ENCODE measurements around the gene TIGD2. TPM values are rescaled to one million over a fixed set of nuclear protein-coding genes. Genes with fewer than 3 reads are reported as not detected.

The TIGD2 gene
- total RNA-seq, 1 donor from 2014 or later = 8.8 TPM

GRCh38 chr4:89099471-89099870 lies 11.9 kb upstream of the TIGD2 start:
- no peak overlapping the region for H3K4me3 Mint-ChIP-seq (ENCODE audit: unreplicated experiment)
- H3K36me3 Mint-ChIP-seq (ENCODE audit: low read depth, unreplicated experiment) = no peaks in the 10 kb centered on the region
- no peaks in the 10 kb centered on the region for H3K9me3 Mint-ChIP-seq (ENCODE audit: unreplicated experiment)
- no peak for DNase-seq (ENCODE audit: low spot score)
- H3K27me3 Mint-ChIP-seq (ENCODE audit: unreplicated experiment) = no peaks in the 10 kb centered on the region
- no peak overlapping the region for H3K27ac Mint-ChIP-seq (ENCODE audit: unreplicated experiment)
- peaks cover under 1% of the 10 kb centered on the region for H3K4me1 Mint-ChIP-seq (ENCODE audit: unreplicated experiment)
- TF ChIP-seq CTCF (IDR thresholded peaks at IDR 0.05; ENCODE audit: unreplicated experiment) = no peak

GRCh38 chr4:89100853-89101252 lies 10.5 kb upstream of the TIGD2 start:
- H3K4me3 Mint-ChIP-seq (ENCODE audit: unreplicated experiment) = no peak overlapping the region
- H3K27ac Mint-ChIP-seq (ENCODE audit: unreplicated experiment) = no peak overlapping the region
- H3K36me3 Mint-ChIP-seq (ENCODE audit: low read depth, unreplicated experiment) = no peaks in the 10 kb centered on the region
- no peaks in the 10 kb centered on the region for H3K27me3 Mint-ChIP-seq (ENCODE audit: unreplicated experiment)
- no peak for DNase-seq (ENCODE audit: low spot score)
- no peak for TF ChIP-seq CTCF (IDR thresholded peaks at IDR 0.05; ENCODE audit: unreplicated experiment)
- H3K4me1 Mint-ChIP-seq (ENCODE audit: unreplicated experiment) = peaks cover 2% of the 10 kb centered on the region
- no peaks in the 10 kb centered on the region for H3K9me3 Mint-ChIP-seq (ENCODE audit: unreplicated experiment)

GRCh38 chr4:89101256-89102161 lies 9.8 kb upstream of the TIGD2 start:
- DNase-seq (ENCODE audit: low spot score) = no peak
- Mint-ChIP-seq H3K27ac (ENCODE audit: unreplicated experiment) (no peak overlapping the region), H3K27me3 (ENCODE audit: unreplicated experiment) (no peaks in the 10 kb centered on the region), H3K36me3 (ENCODE audit: low read depth, unreplicated experiment) (no peaks in the 10 kb centered on the region), H3K9me3 (ENCODE audit: unreplicated experiment) (no peaks in the 10 kb centered on the region), H3K4me1 (ENCODE audit: unreplicated experiment) (peaks cover 2% of the 10 kb centered on the region), H3K4me3 (ENCODE audit: unreplicated experiment) (no peak overlapping the region)
- TF ChIP-seq CTCF (IDR thresholded peaks at IDR 0.05; ENCODE audit: unreplicated experiment) = no peak

GRCh38 chr4:89105726-89106125 lies 5.6 kb upstream of the TIGD2 start:
- no peaks in the 10 kb centered on the region for H3K9me3 Mint-ChIP-seq (ENCODE audit: unreplicated experiment)
- TF ChIP-seq CTCF (IDR thresholded peaks at IDR 0.05; ENCODE audit: unreplicated experiment) = no peak
- DNase-seq (ENCODE audit: low spot score) = no peak
- H3K36me3 Mint-ChIP-seq (ENCODE audit: low read depth, unreplicated experiment) = peaks cover 10% of the 10 kb centered on the region
- peaks cover 12% of the 10 kb centered on the region for H3K4me1 Mint-ChIP-seq (ENCODE audit: unreplicated experiment)
- no peak overlapping the region for H3K27ac Mint-ChIP-seq (ENCODE audit: unreplicated experiment)
- H3K4me3 Mint-ChIP-seq (ENCODE audit: unreplicated experiment) = no peak overlapping the region
- peaks cover 4% of the 10 kb centered on the region for H3K27me3 Mint-ChIP-seq (ENCODE audit: unreplicated experiment)

- H3K4me3 Mint-ChIP-seq (ENCODE audit: unreplicated experiment) = no peak overlapping the region
- H3K36me3 Mint-ChIP-seq (ENCODE audit: low read depth, unreplicated experiment) = peaks cover 17% of the 10 kb centered on the region
- peaks cover 12% of the 10 kb centered on the region for H3K27me3 Mint-ChIP-seq (ENCODE audit: unreplicated experiment)
- no peak overlapping the region for H3K27ac Mint-ChIP-seq (ENCODE audit: unreplicated experiment)
- peaks cover 26% of the 10 kb centered on the region for H3K4me1 Mint-ChIP-seq (ENCODE audit: unreplicated experiment)
- TF ChIP-seq CTCF (IDR thresholded peaks at IDR 0.05; ENCODE audit: unreplicated experiment) = no peak
- no peak for DNase-seq (ENCODE audit: low spot score)
- H3K9me3 Mint-ChIP-seq (ENCODE audit: unreplicated experiment) = no peaks in the 10 kb centered on the region
These were observed 3.2 kb upstream of the TIGD2 start for GRCh38 chr4:89108091-89108490.

Data from endothelial cell (in vitro differentiated cells).